ENCODE data around the gene ZFAND2B.
"Not testable (repeated sequence)": the region's sequence is repeated elsewhere in the genome, so short reads cannot be mapped to it uniquely, and the experiment has no call there.

ZFAND2B gene

DNA sequence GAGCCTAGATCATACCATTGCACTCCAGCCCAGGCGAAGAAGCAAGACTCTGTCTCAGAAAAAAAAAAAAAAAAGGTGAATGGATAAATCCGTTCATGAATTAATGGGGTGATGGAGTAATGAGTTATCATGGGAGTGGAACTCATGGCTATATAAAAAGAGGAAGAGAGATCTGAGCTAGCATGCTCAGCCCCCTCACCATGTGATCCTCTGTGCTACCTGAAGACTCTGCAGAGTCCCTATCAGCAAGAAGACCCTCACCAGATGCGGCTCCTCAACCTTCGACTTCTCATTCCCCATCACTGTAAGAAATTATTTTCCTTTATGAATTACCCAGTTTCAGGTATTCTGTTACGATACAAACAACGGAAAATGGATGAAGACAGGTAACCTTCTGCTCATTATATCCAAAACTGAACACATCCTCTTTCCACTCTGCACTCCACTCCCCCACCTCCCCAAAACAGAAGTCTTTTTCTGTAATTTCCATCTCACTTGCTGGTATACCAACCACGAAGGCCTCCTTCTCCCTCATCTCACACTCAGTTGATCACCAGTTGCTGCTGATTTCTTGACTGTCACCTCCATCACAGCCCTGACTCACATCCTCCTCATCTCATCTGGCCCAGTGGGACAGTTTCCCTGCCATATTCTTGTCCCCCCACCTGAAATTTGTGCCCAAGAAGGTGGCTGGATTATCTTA, 19.7 kb upstream of the ZFAND2B start:
- no peak for TF ChIP-seq POLR2AphosphoS5 (IDR thresholded peaks at IDR 0.05; ENCODE audit: borderline replicate concordance, low read depth, low read length)
- no peak for TF ChIP-seq EZH2 (IDR thresholded peaks at IDR 0.05)
- TF ChIP-seq FOXP2 (optimal IDR thresholded peaks at IDR 0.05; ENCODE audit: control extremely low read depth, extremely low read length, insufficient read depth) = no peak
- H3K4me3 ChIP-seq = no peak overlapping the region

DNA sequence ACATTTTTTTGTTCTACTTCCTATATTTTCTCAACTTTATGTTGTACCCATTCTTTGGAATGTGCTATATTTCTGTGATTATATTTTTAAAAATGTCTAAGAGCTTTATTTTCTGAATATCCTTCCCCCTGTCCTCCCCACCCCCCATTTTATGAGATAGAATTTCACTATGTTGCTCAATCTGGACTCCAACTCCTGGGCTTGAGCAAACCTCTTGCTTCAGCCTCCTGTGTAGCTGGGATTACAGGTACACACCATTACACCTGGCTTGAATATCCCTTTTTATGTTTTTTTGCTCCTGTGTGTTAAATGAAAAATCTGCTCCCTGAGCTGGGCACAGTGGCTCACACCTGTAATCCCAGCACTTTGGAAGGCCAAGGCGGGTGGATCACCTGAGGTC, 9.2 kb upstream of the ZFAND2B start:
- no peaks in the 10 kb centered on the region for H3K36me3 ChIP-seq (ENCODE audit: insufficient read depth, low read length)
- no peak overlapping the region for H3K4me3 ChIP-seq
- no peaks in the 10 kb centered on the region for H3K9me3 ChIP-seq (ENCODE audit: low read depth, low read length)
- H3K27ac ChIP-seq = no peak overlapping the region
- TF ChIP-seq FOXP2 (optimal IDR thresholded peaks at IDR 0.05; ENCODE audit: control extremely low read depth, extremely low read length, insufficient read depth) = no peak
- no peak for DNase-seq (ENCODE audit: low read depth, low spot score)
- no peak overlapping the region for H3K9ac ChIP-seq (ENCODE audit: insufficient read length)

More for the DNA sequence above, 19.7 kb upstream of the ZFAND2B start:
- no peak for DNase-seq (ENCODE audit: low read depth, low spot score)
- peaks cover 18% of the 10 kb centered on the region; the same call in 1 of the 2 replicates for H3K36me3 ChIP-seq (ENCODE audit: insufficient read depth, low read length)
- H3K27ac ChIP-seq = no peak overlapping the region
- H3K9ac ChIP-seq (ENCODE audit: insufficient read length) = no peak overlapping the region
- no peaks in the 10 kb centered on the region for H3K9me3 ChIP-seq (ENCODE audit: low read depth, low read length)

DNA sequence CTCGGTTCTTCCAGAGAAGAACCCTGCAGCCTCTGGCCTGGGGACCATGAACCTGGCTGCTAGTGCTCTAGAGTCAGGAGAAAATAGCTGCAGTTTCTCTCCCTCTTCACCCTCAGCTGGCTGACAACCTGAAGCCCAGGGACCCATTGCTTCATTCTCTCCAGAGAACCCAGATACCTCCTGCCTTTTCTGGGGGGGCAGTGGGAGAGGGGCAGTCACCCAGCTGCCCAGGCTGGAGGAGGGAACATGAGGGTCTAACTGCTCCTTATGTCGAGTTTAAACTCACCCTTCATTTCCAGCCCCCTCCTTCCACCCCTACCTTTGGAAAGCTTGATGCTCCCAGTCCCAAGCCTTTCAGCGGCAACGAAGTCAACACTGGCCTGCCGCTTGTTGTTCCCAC, 7.6 kb upstream of the ZFAND2B start:
- no peak for DNase-seq (ENCODE audit: low read depth, low spot score)
- no peaks in the 10 kb centered on the region for H3K36me3 ChIP-seq (ENCODE audit: insufficient read depth, low read length)
- H3K27ac ChIP-seq = no peak overlapping the region
- H3K9me3 ChIP-seq (ENCODE audit: low read depth, low read length) = no peaks in the 10 kb centered on the region
- no peak overlapping the region for H3K9ac ChIP-seq (ENCODE audit: insufficient read length)
- H3K4me3 ChIP-seq = no peak overlapping the region
- TF ChIP-seq FOXP2 (optimal IDR thresholded peaks at IDR 0.05; ENCODE audit: control extremely low read depth, extremely low read length, insufficient read depth) (no peak), EZH2 (IDR thresholded peaks at IDR 0.05) (no peak), POLR2AphosphoS5 (IDR thresholded peaks at IDR 0.05; ENCODE audit: borderline replicate concordance, low read depth, low read length) (no peak)

DNA sequence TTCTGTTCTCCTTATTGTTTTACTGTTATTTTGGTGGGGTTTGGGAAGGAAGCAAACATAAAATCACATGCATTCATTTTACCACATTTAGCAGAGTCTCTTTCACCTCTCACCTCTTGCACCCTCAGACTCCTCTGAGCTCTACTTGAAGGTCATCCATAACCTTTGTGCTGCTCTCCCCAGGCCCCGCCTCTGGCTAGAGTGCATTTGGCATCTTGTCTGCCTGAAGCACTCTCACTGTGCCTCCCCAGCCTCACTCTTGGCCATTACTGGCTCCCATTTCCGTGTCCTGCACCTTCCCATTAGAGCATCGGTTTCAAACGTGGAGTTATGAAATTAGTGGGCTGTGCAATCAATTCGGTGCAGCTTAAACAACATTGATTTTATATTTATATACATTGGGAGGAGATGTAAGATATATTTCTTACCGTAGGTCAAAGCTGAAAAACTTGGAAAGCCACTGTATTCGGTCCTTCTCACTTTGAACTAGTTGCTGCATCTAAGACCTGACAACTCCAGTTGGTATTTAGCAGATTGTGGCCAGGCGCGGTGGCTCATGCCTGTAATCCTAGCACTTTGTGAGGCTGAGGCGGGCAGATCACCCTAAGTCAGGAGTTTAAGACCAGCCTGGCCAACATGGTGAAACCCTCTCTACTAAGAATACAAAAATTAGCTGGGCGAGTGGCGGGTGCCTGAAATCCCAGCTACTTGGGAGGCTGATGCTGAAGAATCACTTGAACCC, 6.9 kb upstream of the ZFAND2B start:
- no peak for DNase-seq (ENCODE audit: low read depth, low spot score)
- Histone ChIP-seq H3K4me3 (no peak overlapping the region), H3K36me3 (ENCODE audit: insufficient read depth, low read length) (no peaks in the 10 kb centered on the region), H3K27ac (no peak overlapping the region), H3K9ac (ENCODE audit: insufficient read length) (no peak overlapping the region), H3K9me3 (ENCODE audit: low read depth, low read length) (no peaks in the 10 kb centered on the region)
- TF ChIP-seq POLR2AphosphoS5 (IDR thresholded peaks at IDR 0.05; ENCODE audit: borderline replicate concordance, low read depth, low read length) (no peak), EZH2 (IDR thresholded peaks at IDR 0.05) (no peak), FOXP2 (optimal IDR thresholded peaks at IDR 0.05; ENCODE audit: control extremely low read depth, extremely low read length, insufficient read depth) (no peak)

DNA sequence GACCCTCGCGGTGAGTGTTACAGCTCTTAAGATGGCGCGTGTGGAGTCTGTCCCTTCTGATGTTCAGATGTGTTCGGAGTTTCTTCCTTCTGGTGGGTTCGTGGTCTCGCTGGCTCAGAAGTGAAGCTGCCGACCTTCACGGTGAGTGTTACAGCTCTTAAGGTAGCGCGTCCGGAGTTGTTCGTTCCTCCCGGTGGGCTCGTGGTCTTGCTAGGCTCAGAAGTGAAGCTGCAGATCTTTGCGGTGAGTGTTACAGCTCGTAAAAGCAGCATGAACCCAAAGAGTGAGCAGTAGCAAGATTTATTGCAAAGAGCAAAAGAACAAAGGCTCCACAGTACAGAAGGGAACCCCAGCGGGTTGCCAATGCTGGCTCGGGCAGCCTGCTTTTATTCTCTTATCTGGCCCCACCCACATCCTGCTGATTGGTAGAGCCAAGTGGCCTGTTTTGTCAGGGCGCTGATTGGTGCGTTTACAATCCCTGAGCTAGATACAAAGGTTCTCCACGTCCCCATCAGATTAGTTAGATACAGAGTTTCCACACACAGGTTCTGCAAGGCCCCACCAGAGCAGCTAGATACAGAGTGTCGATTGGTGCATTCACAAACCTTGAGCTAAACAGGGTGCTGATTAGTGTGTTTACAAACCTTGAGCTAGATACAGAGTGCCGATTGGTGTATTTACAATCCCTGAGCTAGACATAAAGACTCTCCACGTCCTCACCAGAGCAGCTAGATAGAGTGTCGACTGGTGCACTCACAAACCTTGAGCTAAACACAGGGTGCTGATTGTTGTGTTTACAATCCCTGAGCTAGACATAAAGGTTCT, 5.9 kb upstream of the ZFAND2B start:
- H3K9ac ChIP-seq (ENCODE audit: insufficient read length); H3K9me3 ChIP-seq (ENCODE audit: low read depth, low read length); H3K4me3 ChIP-seq; DNase-seq (ENCODE audit: low read depth, low spot score); H3K36me3 ChIP-seq (ENCODE audit: insufficient read depth, low read length): not testable (repeated sequence)
- peak overlapping the region; percentile 70; the same call in 1 of the 2 replicates for H3K27ac ChIP-seq
- peak; percentile 74 for TF ChIP-seq POLR2AphosphoS5 (IDR thresholded peaks at IDR 0.05; ENCODE audit: borderline replicate concordance, low read depth, low read length)

DNA sequence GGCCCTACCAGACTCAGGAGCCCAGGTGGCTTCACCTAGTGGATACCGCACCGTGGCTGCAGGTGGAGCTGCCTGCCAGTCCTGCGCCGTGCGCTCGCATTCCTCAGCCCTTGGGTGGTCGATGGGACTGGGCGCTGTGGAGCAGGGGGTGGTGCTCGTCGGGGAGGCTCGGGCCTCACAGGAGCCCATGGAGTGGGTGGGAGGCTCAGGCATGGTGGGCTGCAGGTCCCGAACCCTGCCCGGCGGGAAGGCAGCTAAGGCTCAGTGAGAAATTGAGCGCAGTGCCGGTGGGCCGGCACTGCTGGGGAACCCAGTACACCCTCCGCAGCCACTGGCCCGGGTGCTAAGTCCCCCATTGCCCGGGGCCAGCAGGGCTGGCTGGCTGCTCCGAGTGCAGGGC, 5.3 kb upstream of the ZFAND2B start:
- not testable (repeated sequence) for H3K27ac ChIP-seq; H3K9ac ChIP-seq (ENCODE audit: insufficient read length); H3K9me3 ChIP-seq (ENCODE audit: low read depth, low read length); H3K36me3 ChIP-seq (ENCODE audit: insufficient read depth, low read length); DNase-seq (ENCODE audit: low read depth, low spot score); H3K4me3 ChIP-seq

DNA sequence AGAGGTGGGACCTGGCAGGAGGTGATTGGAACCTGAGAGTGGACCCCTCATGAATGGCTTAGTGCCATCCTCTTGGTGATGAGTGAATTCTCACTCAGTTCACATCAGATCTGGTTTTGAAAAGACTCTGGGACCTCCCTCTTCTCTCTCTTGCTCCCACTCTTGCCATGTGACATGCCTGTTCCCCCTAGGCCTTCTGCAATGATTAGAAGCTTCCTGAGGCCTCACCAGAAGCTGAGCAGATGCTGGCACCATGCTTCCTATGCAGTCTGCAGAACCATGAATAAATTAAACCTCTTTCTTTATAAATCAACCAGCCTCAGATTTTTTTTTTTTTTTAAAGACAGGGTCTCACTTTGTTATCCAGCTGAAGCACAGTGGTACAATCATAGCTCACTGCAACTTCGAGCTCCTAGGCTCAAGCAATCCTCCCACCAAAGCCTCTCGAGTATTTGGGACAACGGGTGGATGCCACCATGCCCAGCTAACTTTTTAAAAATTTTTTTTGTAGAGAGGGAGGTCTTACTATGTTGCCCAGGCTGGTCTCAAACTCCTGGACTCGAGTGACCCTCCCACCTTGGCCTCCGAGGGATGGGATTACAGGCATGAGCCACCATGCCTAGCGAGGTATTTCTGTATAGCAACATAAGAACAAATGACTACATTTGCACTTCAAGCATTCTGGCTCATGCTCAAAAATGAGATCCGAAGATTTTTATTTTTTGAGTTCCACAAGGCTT, 2.0 kb upstream of the ZFAND2B start:
- no peak overlapping the region for H3K9ac ChIP-seq (ENCODE audit: insufficient read length)
- no peak overlapping the region for H3K27ac ChIP-seq
- H3K36me3 ChIP-seq (ENCODE audit: insufficient read depth, low read length) = peaks cover 15% of the 10 kb centered on the region
- DNase-seq (ENCODE audit: low read depth, low spot score) = no peak
- no peaks in the 10 kb centered on the region for H3K9me3 ChIP-seq (ENCODE audit: low read depth, low read length)
- H3K4me3 ChIP-seq = no peak overlapping the region
- TF ChIP-seq POLR2AphosphoS5 (IDR thresholded peaks at IDR 0.05; ENCODE audit: borderline replicate concordance, low read depth, low read length) = no peak
- no peak for TF ChIP-seq EZH2 (IDR thresholded peaks at IDR 0.05)
- TF ChIP-seq FOXP2 (optimal IDR thresholded peaks at IDR 0.05; ENCODE audit: control extremely low read depth, extremely low read length, insufficient read depth) = no peak

DNA sequence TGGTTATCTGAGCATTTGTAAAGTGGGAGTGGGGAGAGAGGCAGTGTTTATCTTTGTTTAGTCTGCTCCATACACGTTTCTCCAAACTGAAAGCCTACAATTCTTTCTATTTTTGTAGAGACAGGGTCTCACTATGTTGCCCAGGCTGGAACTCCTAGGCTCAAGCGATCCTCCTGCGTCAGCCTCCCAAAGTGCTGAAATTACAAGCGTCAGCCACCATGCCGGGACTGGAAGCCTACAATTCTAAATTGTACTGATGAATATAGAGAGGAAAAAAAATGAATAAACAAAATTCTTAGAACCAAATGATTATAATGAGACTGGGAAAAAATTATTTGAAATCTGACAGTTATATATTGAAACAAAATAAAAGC, 1.4 kb upstream of the ZFAND2B start:
- no peak for DNase-seq (ENCODE audit: low read depth, low spot score)
- Histone ChIP-seq H3K36me3 (ENCODE audit: insufficient read depth, low read length) (peaks cover 21% of the 10 kb centered on the region), H3K27ac (no peak overlapping the region), H3K9me3 (ENCODE audit: low read depth, low read length) (no peaks in the 10 kb centered on the region), H3K4me3 (no peak overlapping the region), H3K9ac (ENCODE audit: insufficient read length) (no peak overlapping the region)
- TF ChIP-seq EZH2 (IDR thresholded peaks at IDR 0.05) = no peak
- no peak for TF ChIP-seq POLR2AphosphoS5 (IDR thresholded peaks at IDR 0.05; ENCODE audit: borderline replicate concordance, low read depth, low read length)
- TF ChIP-seq FOXP2 (optimal IDR thresholded peaks at IDR 0.05; ENCODE audit: control extremely low read depth, extremely low read length, insufficient read depth) = no peak
